Kidney (tissue), 14 donors: Measurements from ENCODE around the gene TENT5C. TPM values are rescaled to one million over a fixed set of nuclear protein-coding genes. Genes with fewer than 3 reads are reported as not detected.

Experiments
- DNase-seq, 5 donors: peaks; one replicate each; pipeline ENCODE4 v3.0.0-alpha.2; 2013 to 2020
- FAIRE-seq: peaks from 2 replicates; lab custom pipeline; 2012; peaks lifted over from hg19 to GRCh38; lab: Jason Lieb, UNC
- H3K27ac ChIP-seq, 2 donors: one replicate each; pipeline ENCODE4 v1.7.0; 2013; ENCODE audit warnings: low read depth in 2 of 2, low read length in 2 of 2, inconsistent platforms in 1 of 2
- H3K27me3 ChIP-seq: one replicate; pipeline ENCODE4 v1.7.1; 2013; ENCODE audit warnings: low read length, inconsistent platforms; ENCODE audit not compliant: control insufficient read depth, insufficient read depth
- H3K36me3 ChIP-seq, 3 donors: one replicate each; pipeline versions ENCODE4 v1.7.0 to v1.7.1; 2013; ENCODE audit warnings: low read length in 3 of 3, control low read depth in 1 of 3, inconsistent platforms in 1 of 3; ENCODE audit not compliant: insufficient read depth in 3 of 3, control insufficient read depth in 2 of 3
- H3K4me1 ChIP-seq, 3 donors: one replicate each; pipeline versions ENCODE4 v1.7.0 to v1.7.1; 2013; ENCODE audit warnings: low read length in 3 of 3, inconsistent platforms in 1 of 3, low read depth in 1 of 3; ENCODE audit not compliant: control insufficient read depth in 2 of 3, insufficient read depth in 2 of 3
- H3K4me3 ChIP-seq, 3 donors: one replicate each; pipeline versions ENCODE4 v1.7.0 to v1.8.1; 2013; ENCODE audit warnings: low read length in 3 of 3, control low read depth in 1 of 3, inconsistent platforms in 1 of 3
- H3K9ac ChIP-seq, 3 donors: one replicate each; pipeline versions ENCODE4 v1.7.0 to v1.7.1; 2013; ENCODE audit warnings: low read length in 3 of 3, control low read depth in 1 of 3, inconsistent platforms in 1 of 3
- H3K9me3 ChIP-seq, 3 donors: one replicate each; pipeline versions ENCODE4 v1.7.0 to v1.7.1; 2013; ENCODE audit warnings: low read length in 3 of 3, control low read depth in 1 of 3, inconsistent platforms in 1 of 3; ENCODE audit not compliant: control insufficient read depth in 2 of 3, insufficient read depth in 1 of 3
- CTCF ChIP-seq: IDR thresholded peaks from 3 replicates; pipeline ENCODE4 v1.5.1; 2012; ENCODE audit warnings: mild to moderate bottlenecking, moderate library complexity, borderline replicate concordance; ENCODE audit not compliant: insufficient read depth; ENCODE audit errors: extremely low read depth
- intact Hi-C: fragments of 100-400 bp; cut with DNase I; formaldehyde crosslinking; loops from one replicate; pipeline ENCODE4 v1.11.1; 2022
- polyA plus RNA-seq: library from polyadenylated mRNA; stranded (reverse); fragments of 350-450 nt; fragmentation: Illumina TruSeq; extraction: RNeasy Lipid Tissue Mini Kit (QIAGEN cat#74804); gene quantifications from one replicate; pipeline ENCODE4 v1.2.3, GENCODE V29; 2014; ENCODE audit warnings: low read depth, low replicate concordance; ENCODE audit not compliant: insufficient read depth
- total RNA-seq: library from RNA; stranded (reverse); fragmentation: NEBNext Ultra II Directional; extraction: Animal tissue kit (Norgen Biotek cat#: 25700); gene quantifications from one replicate; pipeline ENCODE4 v1.2.1, GENCODE V29; 2021
- donor health status: control.
- donor health status: control.
- donor health status: control.
- donor health status: control.
- donor health status: control.
- donor health status: DM: yes; HTN: yes; CAD: no.
- donor health status: Normal renal cell carcinoma (clear cell type).

Gene TENT5C
- total and polyA plus RNA-seq, 2 donors from 2014 or later = 6.1 to 22.2 TPM

- Histone ChIP-seq H3K4me1 (peaks cover 0 to 25% (median 19%) of the 10 kb centered on the region in 3 donors), H3K4me3 (no peak overlapping the region), H3K27ac (no peak overlapping the region), H3K9ac (no peak overlapping the region), H3K36me3 (no peaks in the 10 kb centered on the region), H3K9me3 (no peaks in the 10 kb centered on the region), H3K27me3 (no peaks in the 10 kb centered on the region)
- DNase-seq (peak in 1 of 5 donors; percentile 5), FAIRE-seq (no peak)
- no peak for TF ChIP-seq CTCF
- intact Hi-C loops = no loop called here
These were observed 5.3 kb downstream of the TENT5C start for GRCh38 chr1:117611121-117611601.

- no peak overlapping the region for H3K4me3 ChIP-seq
- H3K27ac ChIP-seq = no peak overlapping the region
- H3K9me3 ChIP-seq = no peaks in the 10 kb centered on the region
- no peaks in the 10 kb centered on the region for H3K27me3 ChIP-seq
- H3K36me3 ChIP-seq = no peaks in the 10 kb centered on the region
- DNase-seq (no peak), FAIRE-seq (no peak)
- intact Hi-C loops = no loop called here
- no peak overlapping the region for H3K9ac ChIP-seq
- H3K4me1 ChIP-seq = peaks cover 0 to 33% (median 22%) of the 10 kb centered on the region in 3 donors
- TF ChIP-seq CTCF = no peak
These were observed 6.1 kb downstream of the TENT5C start for GRCh38 chr1:117611894-117612483.

- intact Hi-C loops = no loop called here
- Histone ChIP-seq H3K36me3 (no peaks in the 10 kb centered on the region), H3K9me3 (no peaks in the 10 kb centered on the region), H3K9ac (no peak overlapping the region), H3K4me1 (peaks cover 0 to 35% (median 21%) of the 10 kb centered on the region in 3 donors), H3K4me3 (no peak overlapping the region), H3K27me3 (no peaks in the 10 kb centered on the region), H3K27ac (no peak overlapping the region)
- FAIRE-seq (no peak), DNase-seq (peak in 1 of 5 donors; percentile 11)
- TF ChIP-seq CTCF = no peak
These were observed 6.8 kb downstream of the TENT5C start for GRCh38 chr1:117612517-117613248.
